MCF 10A (cell line): ENCODE data around the gene ZMAT3. TPM values are rescaled to one million over a fixed set of nuclear protein-coding genes. Genes with fewer than 3 reads are reported as not detected.
A peak's percentile ranks its signal among the peaks of the same experiment; 100 is the strongest.

Experiments
- BruUV-seq: library from RNA; stranded (reverse); fragments of 400-500 nt; replicated peaks from 2 replicates; lab custom pipeline; 2021; lab: Mats Ljungman, UMichigan
- CTCF ChIA-PET: fragments of 300-600 bp; sonication (Branson Sonifier 250); formaldehyde crosslinking; extraction: SDS; loops from one replicate; lab custom pipeline; 2021; ENCODE audit warnings: antibody characterized with exemption, inconsistent platforms; lab: Yijun Ruan, JAX
- POLR2A ChIA-PET: fragments of 300-600, 350-650 bp; sonication (Branson Sonifier 250); formaldehyde crosslinking; extraction: SDS; loops from one replicate; lab custom pipeline; 2020; ENCODE audit warnings: antibody characterized with exemption, inconsistent platforms; lab: Yijun Ruan, JAX
- DNase-seq: peaks from one replicate; pipeline ENCODE4 v3.0.0-alpha.2; 2018; ENCODE audit not compliant: unreplicated experiment
- H3K27ac Mint-ChIP-seq: one replicate; pipeline ENCODE4 v1.8.0; 2022; ENCODE audit warnings: mild to moderate bottlenecking, low read depth, mixed read lengths; ENCODE audit not compliant: unreplicated experiment
- H3K27me3 Mint-ChIP-seq: one replicate; pipeline ENCODE4 v1.8.0; 2022; ENCODE audit warnings: mixed read lengths; ENCODE audit not compliant: insufficient read depth, unreplicated experiment
- H3K36me3 Mint-ChIP-seq: one replicate; pipeline ENCODE4 v1.8.0; 2022; ENCODE audit warnings: mild to moderate bottlenecking, moderate library complexity, mixed read lengths; ENCODE audit not compliant: insufficient read depth, unreplicated experiment
- H3K4me1 Mint-ChIP-seq: one replicate; pipeline ENCODE4 v1.8.0; 2022; ENCODE audit warnings: mixed read lengths; ENCODE audit not compliant: insufficient read depth, unreplicated experiment
- H3K4me3 Mint-ChIP-seq: one replicate; pipeline ENCODE4 v1.8.0; 2022; ENCODE audit warnings: mild to moderate bottlenecking, moderate library complexity, mixed read lengths; ENCODE audit not compliant: unreplicated experiment
- H3K9me3 Mint-ChIP-seq: one replicate; pipeline ENCODE4 v1.8.0; 2022; ENCODE audit warnings: mixed read lengths; ENCODE audit not compliant: unreplicated experiment
- intact Hi-C: fragments of 100-400 bp; cut with micrococcal nuclease; formaldehyde crosslinking; loops from 2 replicates; pipeline ENCODE4 v1.14.1; 2022
- total RNA-seq: library from RNA; stranded (reverse); gene quantifications from 2 replicates; pipeline ENCODE4 v1.2.3, GENCODE V29; 2022
- TF ChIP-seq, protein P1 (sequence below): fragments of 200-600 bp; IDR thresholded peaks from one replicate; pipeline ENCODE4 v1.8.0; 2022; ENCODE audit warnings: antibody characterized with exemption, mild to moderate bottlenecking; ENCODE audit not compliant: unreplicated experiment

Gene ZMAT3
- total RNA-seq, 1 experiment from 2014 or later, result 50.9 TPM

DNA sequence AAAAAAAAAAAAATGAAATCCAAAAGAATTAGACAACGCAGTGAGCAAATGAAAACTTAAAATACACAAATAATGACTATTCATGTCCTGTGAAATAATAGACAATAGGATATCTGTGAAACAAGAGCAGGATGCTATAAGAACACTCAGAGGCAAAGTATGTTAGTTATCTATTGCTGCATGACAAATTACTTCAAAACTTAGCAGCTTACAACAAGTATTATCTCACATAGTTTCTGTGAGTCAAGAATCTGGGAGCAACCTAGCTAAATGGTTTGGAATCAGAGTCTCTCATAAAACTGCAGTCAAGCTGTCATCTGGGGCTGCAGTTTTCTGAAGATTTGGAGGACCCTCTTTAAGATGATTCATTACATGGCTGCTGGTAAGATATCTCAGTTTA lies 36.5 kb upstream of the ZMAT3 start:
- Mint-ChIP-seq H3K27ac (no peak overlapping the region), H3K4me1 (no peaks in the 10 kb centered on the region), H3K9me3 (no peaks in the 10 kb centered on the region), H3K27me3 (no peaks in the 10 kb centered on the region), H3K4me3 (no peak overlapping the region), H3K36me3 (no peaks in the 10 kb centered on the region)
- BruUV-seq, result no TSS peak
- CTCF ChIA-PET, result interaction anchor here (0.8 to 8.1 kb wide), 9 partner anchors 8 to 1962 kb away, joined by 3 to 99 read pairs (median 9); partner anchors contain the start of gene PIK3CA
- intact Hi-C loops, result no loop called here
- POLR2A ChIA-PET, result interaction anchor here (0.5 to 1.7 kb wide), 5 partner anchors 24 to 229 kb away, joined by 3 to 4 read pairs (median 3); partner anchors contain the start of gene PIK3CA
- TF ChIP-seq, protein P1, sequence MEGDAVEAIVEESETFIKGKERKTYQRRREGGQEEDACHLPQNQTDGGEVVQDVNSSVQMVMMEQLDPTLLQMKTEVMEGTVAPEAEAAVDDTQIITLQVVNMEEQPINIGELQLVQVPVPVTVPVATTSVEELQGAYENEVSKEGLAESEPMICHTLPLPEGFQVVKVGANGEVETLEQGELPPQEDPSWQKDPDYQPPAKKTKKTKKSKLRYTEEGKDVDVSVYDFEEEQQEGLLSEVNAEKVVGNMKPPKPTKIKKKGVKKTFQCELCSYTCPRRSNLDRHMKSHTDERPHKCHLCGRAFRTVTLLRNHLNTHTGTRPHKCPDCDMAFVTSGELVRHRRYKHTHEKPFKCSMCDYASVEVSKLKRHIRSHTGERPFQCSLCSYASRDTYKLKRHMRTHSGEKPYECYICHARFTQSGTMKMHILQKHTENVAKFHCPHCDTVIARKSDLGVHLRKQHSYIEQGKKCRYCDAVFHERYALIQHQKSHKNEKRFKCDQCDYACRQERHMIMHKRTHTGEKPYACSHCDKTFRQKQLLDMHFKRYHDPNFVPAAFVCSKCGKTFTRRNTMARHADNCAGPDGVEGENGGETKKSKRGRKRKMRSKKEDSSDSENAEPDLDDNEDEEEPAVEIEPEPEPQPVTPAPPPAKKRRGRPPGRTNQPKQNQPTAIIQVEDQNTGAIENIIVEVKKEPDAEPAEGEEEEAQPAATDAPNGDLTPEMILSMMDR, result no peak
- no peak for DNase-seq

DNA sequence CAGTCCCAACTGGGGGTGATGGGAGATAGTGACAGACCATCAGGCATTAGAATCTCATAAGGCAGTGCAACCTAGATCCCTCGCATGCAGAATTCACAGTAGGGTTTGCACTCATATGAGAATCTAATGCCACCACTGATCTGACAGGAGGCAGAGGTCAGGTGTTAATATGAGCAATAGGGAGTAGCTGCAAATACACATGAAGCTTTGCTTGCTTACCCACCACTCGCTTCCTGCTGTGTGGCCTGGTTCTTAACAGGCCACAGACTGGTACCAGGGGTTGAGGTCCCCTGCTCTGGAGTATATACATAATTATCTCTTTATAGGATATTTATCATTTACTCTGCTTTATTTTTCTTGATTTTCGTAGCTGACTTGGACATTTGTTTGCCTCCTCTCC lies 36.0 kb upstream of the ZMAT3 start:
- no peak for DNase-seq
- Mint-ChIP-seq H3K27me3 (no peaks in the 10 kb centered on the region), H3K4me3 (no peak overlapping the region), H3K36me3 (no peaks in the 10 kb centered on the region), H3K4me1 (no peaks in the 10 kb centered on the region), H3K27ac (no peak overlapping the region), H3K9me3 (no peaks in the 10 kb centered on the region)
- no TSS peak for BruUV-seq
- intact Hi-C loops, result no loop called here
- ChIA-PET POLR2A (interaction anchor here (0.8 to 1.7 kb wide), 4 partner anchors 24 to 199 kb away, joined by 3 to 4 read pairs (median 3); partner anchors contain the start of gene PIK3CA), CTCF (interaction anchor here (0.8 to 8.1 kb wide), 8 partner anchors 9 to 210 kb away, joined by 3 to 99 read pairs (median 9); partner anchors contain the start of gene PIK3CA)
- TF ChIP-seq, protein P1, result no peak

DNA sequence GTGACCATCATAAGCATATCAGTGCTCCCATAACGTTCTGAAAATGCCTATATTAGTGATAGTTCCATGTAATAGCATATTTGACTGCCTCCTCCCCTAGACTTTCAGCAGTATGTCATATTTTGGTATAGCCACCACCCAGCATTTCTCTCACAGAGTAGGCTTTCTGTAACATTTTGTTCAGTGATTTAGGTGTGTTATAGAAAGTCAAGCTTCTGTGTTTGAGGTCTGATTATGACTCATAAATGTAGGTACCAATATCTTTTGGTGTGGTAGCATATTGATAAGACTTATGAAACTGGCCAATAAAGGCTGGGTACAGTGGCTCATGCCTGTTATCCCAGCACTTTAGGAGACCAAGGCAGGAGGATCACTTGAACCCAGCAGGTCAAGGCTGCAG lies 34.3 kb upstream of the ZMAT3 start:
- peak overlapping the region; percentile 13 for H3K27ac Mint-ChIP-seq
- intact Hi-C loops, result loop anchor here (1.0 to 2.0 kb wide), 4 partner anchors 41 to 210 kb away; no protein-coding TSS in a partner anchor
- H3K27me3 Mint-ChIP-seq, result no peaks in the 10 kb centered on the region
- no TSS peak for BruUV-seq
- no peaks in the 10 kb centered on the region for H3K36me3 Mint-ChIP-seq
- TF ChIP-seq, protein P1, result no peak
- DNase-seq, result no peak
- no peak overlapping the region for H3K4me3 Mint-ChIP-seq
- no peaks in the 10 kb centered on the region for H3K9me3 Mint-ChIP-seq
- ChIA-PET POLR2A (interaction anchor here (0.8 to 2.1 kb wide), 8 partner anchors 26 to 216 kb away, joined by 3 to 13 read pairs (median 4); partner anchors contain the start of genes PIK3CA and ZMAT3), CTCF (interaction anchor here (0.6 to 8.1 kb wide), 20 partner anchors 8 to 682 kb away, joined by 3 to 99 read pairs (median 4); partner anchors contain the start of gene PIK3CA)
- no peaks in the 10 kb centered on the region for H3K4me1 Mint-ChIP-seq

DNA sequence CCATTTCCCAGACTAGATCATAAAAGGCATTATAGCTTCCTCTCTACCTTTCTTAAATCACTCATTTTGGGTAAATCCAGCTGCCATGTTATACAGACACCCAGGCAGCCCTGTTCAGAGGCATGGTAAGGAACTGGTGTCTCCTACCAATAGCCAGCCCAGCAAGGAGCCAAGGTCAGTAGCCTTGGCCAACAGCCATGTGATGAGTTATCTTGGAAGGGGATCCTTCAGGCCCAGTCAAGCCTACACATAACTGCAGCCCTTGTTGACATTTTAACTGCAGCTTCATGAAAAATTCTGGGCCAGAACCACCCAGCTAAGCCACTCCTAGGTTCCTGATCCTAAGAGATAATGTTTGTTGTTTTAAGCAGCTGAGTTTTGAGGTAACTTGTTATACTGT lies 29.0 kb upstream of the ZMAT3 start:
- BruUV-seq, result no TSS peak
- H3K4me1 Mint-ChIP-seq, result peaks cover 7% of the 10 kb centered on the region
- ChIA-PET POLR2A (interaction anchor here (0.6 to 9.2 kb wide), 9 partner anchors 10 to 223 kb away, joined by 3 to 120 read pairs (median 6); partner anchors contain the start of genes PIK3CA and ZMAT3), CTCF (interaction anchor here (0.5 to 3.2 kb wide), 14 partner anchors 8 to 457 kb away, joined by 3 to 19 read pairs (median 4); partner anchors contain the start of gene ZMAT3)
- intact Hi-C loops, result no loop called here
- H3K27ac Mint-ChIP-seq, result no peak overlapping the region
- H3K9me3 Mint-ChIP-seq, result no peaks in the 10 kb centered on the region
- DNase-seq, result peak; percentile 63
- no peaks in the 10 kb centered on the region for H3K27me3 Mint-ChIP-seq
- no peak overlapping the region for H3K4me3 Mint-ChIP-seq
- TF ChIP-seq, protein P1, result no peak
- H3K36me3 Mint-ChIP-seq, result no peaks in the 10 kb centered on the region
